ENCODE data around the gene HERC2. TPM values are rescaled to one million over a fixed set of nuclear protein-coding genes. Genes with fewer than 3 reads are reported as not detected.
"Not testable (repeated sequence)": the region's sequence is repeated elsewhere in the genome, so short reads cannot be mapped to it uniquely, and the experiment has no call there.

The HERC2 gene
- polyA plus RNA-seq, 2 donors = 19.4 to 28.2 TPM

DNA sequence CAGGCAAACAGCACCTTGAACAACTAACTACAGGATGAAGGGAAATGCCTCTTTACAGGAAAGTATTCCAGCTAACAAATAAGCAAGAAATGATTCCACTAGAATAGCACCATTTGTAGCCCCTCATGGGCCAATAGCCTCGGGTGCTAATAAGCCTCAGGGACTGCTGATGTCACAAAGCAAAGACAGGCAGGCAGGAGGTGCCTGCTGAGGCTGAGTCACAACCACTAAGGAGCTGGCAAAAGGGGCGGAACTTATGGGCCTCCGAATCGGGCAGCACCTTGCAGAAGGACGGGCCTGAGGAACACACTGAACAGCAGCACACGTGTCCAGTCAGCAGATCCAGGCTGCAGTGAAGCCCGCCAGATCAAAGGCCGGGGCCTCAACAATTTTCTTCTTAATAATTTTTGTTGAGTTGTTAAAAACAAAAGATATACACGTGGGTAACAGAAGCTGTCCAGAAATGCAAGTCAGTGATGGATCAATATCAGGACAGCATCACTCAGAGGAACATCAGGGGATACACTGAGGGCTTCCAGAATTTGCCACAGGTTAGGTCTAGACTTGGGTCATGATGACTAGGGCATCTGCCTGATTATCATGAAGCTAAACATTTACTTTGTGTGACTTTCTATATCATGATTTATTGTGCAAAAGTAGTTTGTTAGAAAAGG is 170.0 kb downstream of the HERC2 start:
- not testable (repeated sequence) for H3K4me1 ChIP-seq (ENCODE audit: control insufficient read depth in 2 of 2, insufficient read depth in 2 of 2, low read length in 1 of 2); H3K27me3 ChIP-seq (ENCODE audit: control insufficient read depth in 1 of 2, insufficient read depth in 2 of 2, low read length in 2 of 2); H3K9me3 ChIP-seq (ENCODE audit: control insufficient read depth in 2 of 2, insufficient read depth in 1 of 2, low read depth in 1 of 2, low read length in 1 of 2); H3K4me3 ChIP-seq (ENCODE audit: low read depth in 1 of 2, low read length in 2 of 2); H3K27ac ChIP-seq (ENCODE audit: low read depth in 2 of 2, low read length in 1 of 2); H3K36me3 ChIP-seq (ENCODE audit: control insufficient read depth in 2 of 2, insufficient read depth in 2 of 2, low read length in 1 of 2)
- WGBS, 2 donors = 71 to 74% methylated on average over 7 to 9 of the region's 9 CpGs

DNA sequence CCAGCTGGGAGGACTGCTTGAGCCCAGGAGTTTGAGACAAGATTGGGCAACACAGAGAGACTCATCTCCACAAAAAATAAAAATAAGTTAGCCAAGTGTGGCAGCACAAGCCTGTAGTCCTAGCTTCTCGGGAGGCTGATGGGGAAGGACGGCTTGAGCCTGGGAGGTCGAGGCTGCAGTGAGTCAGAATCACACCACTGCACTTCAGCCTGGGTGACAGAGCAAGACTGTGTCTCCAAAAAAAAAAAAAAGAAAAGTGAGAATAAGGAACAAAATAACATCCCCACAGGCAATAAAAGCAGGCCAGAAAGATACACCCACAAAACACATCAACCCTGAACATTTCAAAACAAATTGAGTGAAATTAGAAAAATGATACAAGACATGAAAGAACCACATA is 174.2 kb downstream of the HERC2 start:
- no peaks in the 10 kb centered on the region for H3K27me3 ChIP-seq (ENCODE audit: control insufficient read depth in 1 of 2, insufficient read depth in 2 of 2, low read length in 2 of 2)
- no peaks in the 10 kb centered on the region for H3K9me3 ChIP-seq (ENCODE audit: control insufficient read depth in 2 of 2, insufficient read depth in 1 of 2, low read depth in 1 of 2, low read length in 1 of 2)
- peaks cover 0 to 2% of the 10 kb centered on the region in 2 donors for H3K4me1 ChIP-seq (ENCODE audit: control insufficient read depth in 2 of 2, insufficient read depth in 2 of 2, low read length in 1 of 2)
- no peak overlapping the region for H3K27ac ChIP-seq (ENCODE audit: low read depth in 2 of 2, low read length in 1 of 2)
- peaks cover 5 to 19% of the 10 kb centered on the region in 2 donors for H3K36me3 ChIP-seq (ENCODE audit: control insufficient read depth in 2 of 2, insufficient read depth in 2 of 2, low read length in 1 of 2)
- WGBS, 2 donors = 90 to 94% methylated on average over 3 of the region's 3 CpGs
- no peak overlapping the region for H3K4me3 ChIP-seq (ENCODE audit: low read depth in 1 of 2, low read length in 2 of 2)

DNA sequence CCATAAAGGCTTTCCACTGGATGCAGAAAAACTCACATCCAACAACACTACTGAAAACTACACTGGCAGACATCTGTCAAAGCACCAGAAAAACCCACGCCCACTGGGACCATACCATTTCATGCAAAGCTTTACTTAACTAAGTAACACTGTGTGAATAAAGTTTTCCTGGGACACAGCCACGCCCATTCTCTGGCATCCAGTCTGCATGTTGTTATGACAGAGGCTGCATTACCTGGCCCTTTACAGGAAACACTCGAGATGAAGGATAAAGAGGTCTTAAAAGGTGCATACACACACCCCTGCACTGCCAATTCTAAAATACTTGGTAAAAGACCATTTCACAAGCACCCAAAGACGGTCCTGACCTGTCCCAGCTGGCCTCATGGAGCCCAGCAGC is 176.6 kb downstream of the HERC2 start:
- H3K4me3 ChIP-seq (ENCODE audit: low read depth in 1 of 2, low read length in 2 of 2); H3K27me3 ChIP-seq (ENCODE audit: control insufficient read depth in 1 of 2, insufficient read depth in 2 of 2, low read length in 2 of 2); H3K9me3 ChIP-seq (ENCODE audit: control insufficient read depth in 2 of 2, insufficient read depth in 1 of 2, low read depth in 1 of 2, low read length in 1 of 2); H3K4me1 ChIP-seq (ENCODE audit: control insufficient read depth in 2 of 2, insufficient read depth in 2 of 2, low read length in 1 of 2); H3K27ac ChIP-seq (ENCODE audit: low read depth in 2 of 2, low read length in 1 of 2): not testable (repeated sequence)
- WGBS, 2 donors = 81 to 82% methylated on average over 4 of the region's 4 CpGs
- peaks cover 8 to 25% of the 10 kb centered on the region in 2 donors for H3K36me3 ChIP-seq (ENCODE audit: control insufficient read depth in 2 of 2, insufficient read depth in 2 of 2, low read length in 1 of 2)

DNA sequence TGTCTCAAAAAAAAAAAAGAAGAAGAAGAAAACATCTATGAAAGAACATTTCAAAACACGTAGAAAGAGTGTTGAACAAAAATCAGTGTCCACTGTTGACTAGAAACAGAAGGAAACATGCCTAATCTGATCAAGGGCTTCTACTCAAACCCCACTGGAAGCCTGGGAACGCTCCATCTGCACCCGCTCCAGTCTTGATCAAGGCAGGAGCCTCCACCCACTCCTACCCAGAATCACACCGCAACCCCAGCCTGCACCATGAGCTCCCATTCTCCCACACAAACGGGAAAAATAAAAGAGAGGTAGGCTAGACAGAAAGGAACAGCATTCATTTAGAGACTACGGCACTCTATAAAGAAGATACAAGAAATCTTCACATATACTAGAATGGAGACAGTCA is 181.9 kb downstream of the HERC2 start:
- Histone ChIP-seq H3K27ac (ENCODE audit: low read depth in 2 of 2, low read length in 1 of 2) (no peak overlapping the region), H3K9me3 (ENCODE audit: control insufficient read depth in 2 of 2, insufficient read depth in 1 of 2, low read depth in 1 of 2, low read length in 1 of 2) (no peaks in the 10 kb centered on the region), H3K4me1 (ENCODE audit: control insufficient read depth in 2 of 2, insufficient read depth in 2 of 2, low read length in 1 of 2) (peaks cover 0 to 2% of the 10 kb centered on the region in 2 donors), H3K36me3 (ENCODE audit: control insufficient read depth in 2 of 2, insufficient read depth in 2 of 2, low read length in 1 of 2) (peaks cover 7 to 19% of the 10 kb centered on the region in 2 donors), H3K27me3 (ENCODE audit: control insufficient read depth in 1 of 2, insufficient read depth in 2 of 2, low read length in 2 of 2) (no peaks in the 10 kb centered on the region), H3K4me3 (ENCODE audit: low read depth in 1 of 2, low read length in 2 of 2) (no peak overlapping the region)
- WGBS, 2 donors = 86 to 97% methylated on average over 6 of the region's 6 CpGs

DNA sequence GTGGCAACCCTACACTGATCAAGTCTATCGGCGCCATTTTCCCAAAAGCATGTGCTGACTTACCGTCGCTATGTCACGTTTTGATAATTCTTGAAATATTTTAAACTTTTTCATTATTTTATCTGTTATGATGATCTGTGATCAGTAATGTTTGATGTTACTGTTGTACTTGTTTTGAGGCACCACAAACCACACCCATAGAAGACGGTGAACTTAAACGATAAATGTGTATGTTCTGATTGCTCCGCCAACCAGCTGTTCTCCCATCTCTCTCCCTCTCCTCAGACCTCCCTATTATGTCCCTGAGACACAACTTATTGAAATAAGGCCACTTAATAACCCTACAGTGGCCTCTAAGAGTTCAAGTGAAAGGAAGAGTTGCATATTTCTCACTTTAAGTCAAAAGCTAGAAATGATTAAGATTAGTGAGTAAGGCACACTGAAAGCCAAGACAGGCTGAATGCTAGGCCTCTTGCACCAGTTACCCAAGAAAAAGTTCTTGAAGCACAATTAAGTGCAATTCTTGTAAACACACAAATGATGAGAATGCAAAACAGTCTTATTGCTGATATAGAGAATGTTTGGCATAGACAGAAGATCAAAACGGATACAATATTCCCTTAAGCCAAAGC is 184.5 kb downstream of the HERC2 start:
- not testable (repeated sequence) for H3K27me3 ChIP-seq (ENCODE audit: control insufficient read depth in 1 of 2, insufficient read depth in 2 of 2, low read length in 2 of 2); H3K27ac ChIP-seq (ENCODE audit: low read depth in 2 of 2, low read length in 1 of 2); H3K4me3 ChIP-seq (ENCODE audit: low read depth in 1 of 2, low read length in 2 of 2); H3K4me1 ChIP-seq (ENCODE audit: control insufficient read depth in 2 of 2, insufficient read depth in 2 of 2, low read length in 1 of 2); H3K9me3 ChIP-seq (ENCODE audit: control insufficient read depth in 2 of 2, insufficient read depth in 1 of 2, low read depth in 1 of 2, low read length in 1 of 2)
- H3K36me3 ChIP-seq (ENCODE audit: control insufficient read depth in 2 of 2, insufficient read depth in 2 of 2, low read length in 1 of 2) = peaks cover 6 to 11% of the 10 kb centered on the region in 2 donors
- WGBS, 2 donors = 80 to 81% methylated on average over 9 of the region's 9 CpGs

DNA sequence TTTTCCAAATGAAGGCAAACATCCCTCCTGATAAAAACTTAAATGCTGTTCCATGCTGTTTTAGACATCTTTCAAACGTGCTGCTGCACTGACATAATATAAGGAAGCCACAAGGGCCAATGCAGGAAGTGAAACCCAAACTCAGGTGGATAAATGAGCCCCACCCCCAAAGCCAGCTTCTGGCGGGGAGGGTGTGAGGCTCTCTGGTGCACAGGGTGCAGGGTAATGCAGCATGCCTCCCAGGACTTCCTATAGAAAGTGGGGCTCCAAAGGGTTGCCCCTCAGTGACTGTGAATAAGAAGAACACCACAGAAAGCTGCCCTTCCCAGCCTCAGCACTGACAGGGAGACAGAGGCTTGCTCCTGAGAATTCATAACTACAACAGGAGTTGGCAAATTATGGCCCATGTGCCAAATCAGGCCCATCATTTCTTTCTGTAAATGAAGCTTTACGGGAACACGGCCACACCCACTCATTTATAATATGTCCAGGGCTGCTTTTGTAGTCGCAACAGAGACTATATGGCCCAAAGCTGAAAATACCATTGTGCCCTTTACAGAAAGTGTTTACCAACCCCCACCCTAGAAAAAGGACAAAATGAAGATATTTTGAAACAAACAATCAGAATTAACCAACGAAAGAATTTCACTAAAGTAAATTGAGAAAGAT is 185.6 kb downstream of the HERC2 start:
- WGBS, 2 donors = 63 to 68% methylated on average over 6 of the region's 6 CpGs
- H3K9me3 ChIP-seq (ENCODE audit: control insufficient read depth in 2 of 2, insufficient read depth in 1 of 2, low read depth in 1 of 2, low read length in 1 of 2) = not testable (repeated sequence)

DNA sequence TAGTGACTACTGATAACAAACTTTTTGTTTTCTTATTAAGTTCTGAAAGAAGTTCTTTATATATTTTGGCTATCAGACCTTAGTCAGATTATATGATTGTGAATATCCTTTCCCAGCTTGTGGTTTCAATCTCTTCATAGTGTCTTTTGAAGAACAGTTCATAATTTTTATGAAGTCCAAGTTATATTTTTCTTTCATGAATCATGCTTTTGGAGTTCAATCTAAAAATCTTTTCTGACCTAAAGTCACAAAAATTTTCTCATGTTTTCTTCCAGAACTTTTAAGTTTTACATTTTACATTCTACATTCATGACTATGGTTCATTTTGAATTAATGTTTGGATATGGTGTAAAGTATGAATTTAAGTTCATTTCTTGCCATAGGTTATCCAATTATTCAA is 188.7 kb downstream of the HERC2 start:
- Histone ChIP-seq H3K36me3 (ENCODE audit: control insufficient read depth in 2 of 2, insufficient read depth in 2 of 2, low read length in 1 of 2) (peaks cover 17 to 29% of the 10 kb centered on the region in 2 donors), H3K4me3 (ENCODE audit: low read depth in 1 of 2, low read length in 2 of 2) (no peak overlapping the region), H3K9me3 (ENCODE audit: control insufficient read depth in 2 of 2, insufficient read depth in 1 of 2, low read depth in 1 of 2, low read length in 1 of 2) (no peaks in the 10 kb centered on the region), H3K4me1 (ENCODE audit: control insufficient read depth in 2 of 2, insufficient read depth in 2 of 2, low read length in 1 of 2) (no peaks in the 10 kb centered on the region), H3K27ac (ENCODE audit: low read depth in 2 of 2, low read length in 1 of 2) (no peak overlapping the region), H3K27me3 (ENCODE audit: control insufficient read depth in 1 of 2, insufficient read depth in 2 of 2, low read length in 2 of 2) (no peaks in the 10 kb centered on the region)

More for the DNA sequence above, 185.6 kb downstream of the HERC2 start:
- H3K36me3 ChIP-seq (ENCODE audit: control insufficient read depth in 2 of 2, insufficient read depth in 2 of 2, low read length in 1 of 2) = peaks cover 12 to 13% of the 10 kb centered on the region in 2 donors
- not testable (repeated sequence) for H3K27ac ChIP-seq (ENCODE audit: low read depth in 2 of 2, low read length in 1 of 2); H3K4me3 ChIP-seq (ENCODE audit: low read depth in 1 of 2, low read length in 2 of 2); H3K4me1 ChIP-seq (ENCODE audit: control insufficient read depth in 2 of 2, insufficient read depth in 2 of 2, low read length in 1 of 2); H3K27me3 ChIP-seq (ENCODE audit: control insufficient read depth in 1 of 2, insufficient read depth in 2 of 2, low read length in 2 of 2)

DNA sequence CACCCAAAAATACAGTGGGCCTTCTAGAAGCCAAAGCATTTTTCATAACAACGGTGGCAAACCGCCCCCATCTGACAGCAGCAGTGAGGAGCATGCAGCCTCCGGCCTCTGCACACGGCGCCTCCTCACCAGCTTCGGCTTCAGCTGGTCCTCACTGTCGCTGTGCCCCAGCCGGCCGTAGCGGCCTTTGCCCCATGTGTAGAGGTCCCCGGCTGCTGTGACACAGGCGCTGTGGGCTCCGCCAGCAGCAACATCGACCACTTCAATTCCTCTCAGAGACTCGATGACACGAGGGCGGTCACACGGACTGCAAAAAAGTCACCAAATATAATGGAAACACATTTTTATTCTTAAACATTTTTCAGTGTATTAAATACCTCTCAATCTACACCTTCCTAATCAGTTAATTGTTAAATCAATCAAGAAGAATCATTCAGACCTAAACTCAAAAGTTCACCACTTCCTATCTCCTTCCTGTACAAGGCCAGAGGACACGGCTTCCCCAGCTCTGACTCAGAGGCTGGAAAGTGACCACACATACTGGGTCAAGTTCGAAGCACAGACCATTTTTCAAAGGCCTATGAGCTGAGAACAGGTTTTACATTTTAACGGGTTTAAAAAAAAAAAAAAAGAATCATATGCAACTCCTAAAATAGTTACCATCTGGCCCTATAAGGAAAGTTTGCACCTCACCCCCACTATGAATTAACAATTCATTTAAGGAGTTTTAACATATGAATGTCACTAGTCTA is 189.3 kb downstream of the HERC2 start:
- Histone ChIP-seq H3K4me1 (ENCODE audit: control insufficient read depth in 2 of 2, insufficient read depth in 2 of 2, low read length in 1 of 2) (no peaks in the 10 kb centered on the region), H3K36me3 (ENCODE audit: control insufficient read depth in 2 of 2, insufficient read depth in 2 of 2, low read length in 1 of 2) (peaks cover 17 to 31% of the 10 kb centered on the region in 2 donors), H3K4me3 (ENCODE audit: low read depth in 1 of 2, low read length in 2 of 2) (no peak overlapping the region), H3K9me3 (ENCODE audit: control insufficient read depth in 2 of 2, insufficient read depth in 1 of 2, low read depth in 1 of 2, low read length in 1 of 2) (no peaks in the 10 kb centered on the region), H3K27me3 (ENCODE audit: control insufficient read depth in 1 of 2, insufficient read depth in 2 of 2, low read length in 2 of 2) (no peaks in the 10 kb centered on the region), H3K27ac (ENCODE audit: low read depth in 2 of 2, low read length in 1 of 2) (no peak overlapping the region)
- 84 to 89% methylated on average over 21 of the region's 21 CpGs for WGBS, 2 donors

DNA sequence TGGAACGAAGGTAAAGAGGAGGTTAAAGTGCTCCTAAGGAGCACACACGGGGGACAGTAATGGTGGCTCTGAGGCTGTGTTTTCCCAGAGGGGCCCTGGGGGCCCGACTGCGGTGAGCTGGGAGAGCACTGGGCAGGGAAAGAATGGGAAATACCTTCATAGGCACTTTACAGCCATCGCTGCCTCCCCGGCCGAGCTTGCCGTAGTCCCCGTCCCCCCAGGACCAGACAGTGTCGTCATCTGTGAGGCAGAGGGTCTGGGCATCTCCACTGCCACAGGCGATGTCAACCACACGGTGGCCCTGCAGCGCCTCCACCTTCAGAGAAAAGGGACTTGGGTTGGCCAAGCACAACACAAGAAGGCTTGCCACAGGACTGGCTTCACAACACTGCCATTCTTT is 190.0 kb downstream of the HERC2 start:
- Histone ChIP-seq H3K27me3 (ENCODE audit: control insufficient read depth in 1 of 2, insufficient read depth in 2 of 2, low read length in 2 of 2) (no peaks in the 10 kb centered on the region), H3K27ac (ENCODE audit: low read depth in 2 of 2, low read length in 1 of 2) (no peak overlapping the region), H3K9me3 (ENCODE audit: control insufficient read depth in 2 of 2, insufficient read depth in 1 of 2, low read depth in 1 of 2, low read length in 1 of 2) (no peaks in the 10 kb centered on the region), H3K36me3 (ENCODE audit: control insufficient read depth in 2 of 2, insufficient read depth in 2 of 2, low read length in 1 of 2) (peaks cover 20 to 35% of the 10 kb centered on the region in 2 donors), H3K4me1 (ENCODE audit: control insufficient read depth in 2 of 2, insufficient read depth in 2 of 2, low read length in 1 of 2) (no peaks in the 10 kb centered on the region), H3K4me3 (ENCODE audit: low read depth in 1 of 2, low read length in 2 of 2) (no peak overlapping the region)
- WGBS, 2 donors = 87 to 89% methylated on average over 13 of the region's 13 CpGs
